ENCODE measurements around the gene N4BP3. TPM values are rescaled to one million over a fixed set of nuclear protein-coding genes. Genes with fewer than 3 reads are reported as not detected.
"Not testable (repeated sequence)": the region's sequence is repeated elsewhere in the genome, so short reads cannot be mapped to it uniquely, and the experiment has no call there.

The N4BP3 gene
- total RNA-seq, 1 donor from 2014 or later = 3.3 TPM

DNA sequence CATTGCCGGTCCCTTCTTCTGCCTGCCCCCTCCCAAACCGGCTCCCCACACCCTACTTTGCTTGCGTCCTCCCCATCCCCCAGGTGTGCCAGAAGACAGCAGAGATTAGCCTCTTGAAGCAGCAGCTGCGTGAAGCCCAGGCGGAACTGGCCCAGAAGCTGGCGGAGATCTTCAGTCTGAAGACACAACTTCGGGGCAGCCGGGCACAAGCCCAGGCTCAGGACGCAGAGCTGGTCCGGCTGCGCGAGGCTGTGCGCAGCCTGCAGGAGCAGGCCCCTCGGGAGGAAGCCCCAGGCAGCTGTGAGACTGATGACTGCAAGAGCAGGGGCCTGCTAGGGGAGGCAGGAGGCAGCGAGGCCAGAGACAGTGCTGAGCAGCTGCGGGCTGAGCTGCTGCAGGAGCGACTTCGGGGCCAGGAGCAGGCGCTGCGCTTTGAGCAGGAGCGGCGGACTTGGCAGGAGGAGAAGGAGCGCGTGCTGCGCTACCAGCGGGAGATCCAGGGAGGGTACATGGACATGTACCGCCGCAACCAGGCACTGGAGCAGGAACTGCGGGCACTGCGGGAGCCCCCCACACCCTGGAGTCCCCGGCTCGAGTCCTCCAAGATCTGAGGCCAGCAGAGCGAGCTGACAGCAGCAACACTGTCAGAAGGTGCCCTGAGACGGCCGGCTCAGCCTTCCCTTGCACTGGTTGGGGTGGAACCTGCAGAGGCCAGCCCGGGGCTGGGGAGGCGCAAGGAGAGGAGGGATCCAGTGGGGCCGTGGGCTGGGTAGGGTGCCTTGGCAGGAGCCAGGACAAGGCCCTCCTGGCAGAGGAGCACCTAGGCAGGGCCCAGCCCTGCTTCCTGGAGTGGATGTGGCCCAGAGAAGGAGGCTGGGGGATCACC, 8.3 kb downstream of the N4BP3 start:
- no peak for DNase-seq (ENCODE audit: low spot score)

DNA sequence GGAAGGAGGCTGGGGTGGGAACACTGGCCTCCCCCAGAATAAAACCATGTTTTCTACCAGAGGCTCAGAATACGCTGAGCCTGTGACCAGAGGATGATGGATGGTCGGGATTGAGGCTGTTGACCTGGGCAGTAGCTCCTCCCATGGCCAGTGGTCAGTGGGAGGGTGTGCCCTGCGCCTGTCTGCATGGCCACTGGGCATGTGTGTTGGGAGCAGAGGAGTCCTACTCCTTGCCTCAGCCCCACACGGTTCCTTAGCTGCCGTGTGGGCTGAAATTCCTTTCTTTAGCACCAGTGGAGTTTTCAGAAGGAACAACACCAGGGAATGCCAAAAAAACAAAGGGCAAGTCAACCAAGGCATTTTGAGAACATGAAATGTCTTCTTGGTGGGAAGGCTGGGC, 9.0 kb downstream of the N4BP3 start:
- no peak for DNase-seq (ENCODE audit: low spot score)

DNA sequence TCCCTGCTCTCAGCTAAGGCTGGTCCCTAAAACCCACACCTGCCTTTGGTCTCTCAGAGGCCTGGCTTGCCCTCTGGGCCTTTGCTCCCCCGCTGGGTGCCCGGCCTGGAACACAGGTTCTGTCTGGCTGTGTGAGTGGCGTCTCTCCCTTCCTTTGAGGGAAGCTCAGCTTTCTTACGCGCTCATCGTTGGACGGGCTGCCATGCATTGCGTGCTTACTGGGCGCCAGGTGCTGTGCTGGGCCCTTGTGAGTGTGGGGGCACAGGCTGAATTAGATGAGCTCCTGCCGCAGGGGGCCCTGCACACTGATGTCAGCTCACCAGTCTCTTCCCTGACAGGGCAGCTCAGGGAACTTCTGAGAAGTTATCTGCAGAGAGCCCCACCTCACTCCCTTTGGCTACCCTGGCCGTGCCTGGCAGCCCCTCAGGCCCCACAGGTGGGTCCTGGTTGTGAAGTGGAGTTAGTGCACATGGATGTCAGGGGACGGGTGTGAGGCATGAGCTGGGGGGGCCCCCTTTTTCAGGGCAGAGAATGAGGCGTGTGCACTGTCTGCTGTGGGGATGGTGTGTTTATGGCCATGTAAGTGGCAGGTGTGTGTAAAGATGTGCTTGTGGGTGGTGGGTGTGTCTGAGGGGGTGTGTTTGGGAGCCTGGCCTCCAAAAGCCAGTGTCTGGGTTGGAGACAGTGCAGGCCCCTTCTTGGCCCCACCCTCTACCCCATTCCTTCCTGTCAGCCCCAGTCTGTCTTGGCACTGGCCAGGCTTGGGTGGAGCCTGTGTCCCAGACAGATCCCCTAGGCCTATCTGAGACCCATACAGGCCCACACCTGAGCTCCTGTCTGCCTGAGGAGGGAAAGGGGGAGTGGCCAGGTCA, 10.0 kb downstream of the N4BP3 start:
- DNase-seq (ENCODE audit: low spot score) = no peak

DNA sequence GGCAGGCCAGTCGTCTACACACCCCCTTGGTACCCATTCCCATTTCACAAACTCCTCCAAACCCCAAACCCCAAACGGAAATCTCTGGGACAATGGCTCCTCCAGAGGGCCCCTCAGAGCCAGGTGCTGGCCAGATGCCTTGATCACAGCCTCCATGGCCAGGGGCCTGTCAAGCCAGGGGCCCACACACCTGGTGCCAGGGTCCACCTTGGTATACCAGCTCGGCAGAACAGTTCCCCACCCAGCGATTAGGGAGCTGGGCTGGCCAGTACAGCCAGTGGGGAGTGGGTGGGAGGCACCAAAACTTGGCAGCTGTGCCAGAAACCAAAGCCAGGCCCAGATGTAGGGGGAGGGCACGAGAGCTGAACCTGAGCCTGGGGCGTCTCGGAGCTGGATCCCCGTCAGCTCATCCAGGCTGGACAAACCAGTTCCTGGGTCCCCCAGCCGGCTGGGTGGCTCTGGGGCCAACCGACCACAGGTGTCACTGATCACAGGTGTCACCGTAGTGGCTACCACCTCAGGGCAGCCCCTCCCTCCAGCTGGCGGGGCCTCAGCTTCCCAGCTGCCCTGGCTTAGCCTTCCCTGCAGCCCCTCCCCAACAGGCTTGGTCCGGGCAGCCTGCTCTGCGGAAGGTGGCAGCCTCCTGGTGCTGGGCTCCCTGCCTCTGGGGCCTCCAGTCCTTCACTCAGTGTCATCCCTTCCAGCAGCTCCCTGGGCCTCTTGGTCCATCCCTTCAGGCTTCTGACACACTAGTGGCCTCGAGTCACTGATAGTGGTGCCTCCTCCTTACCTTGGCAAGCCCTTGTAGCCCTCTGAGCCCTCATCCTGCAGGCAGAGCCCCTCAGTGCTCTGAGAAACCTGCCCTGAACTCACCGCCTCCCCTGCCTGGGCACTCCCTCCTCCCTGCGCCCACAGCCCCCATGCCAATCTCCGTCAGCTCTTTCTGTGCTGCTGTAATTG, 10.9 kb downstream of the N4BP3 start:
- DNase-seq (ENCODE audit: low spot score) = peak; percentile 80

DNA sequence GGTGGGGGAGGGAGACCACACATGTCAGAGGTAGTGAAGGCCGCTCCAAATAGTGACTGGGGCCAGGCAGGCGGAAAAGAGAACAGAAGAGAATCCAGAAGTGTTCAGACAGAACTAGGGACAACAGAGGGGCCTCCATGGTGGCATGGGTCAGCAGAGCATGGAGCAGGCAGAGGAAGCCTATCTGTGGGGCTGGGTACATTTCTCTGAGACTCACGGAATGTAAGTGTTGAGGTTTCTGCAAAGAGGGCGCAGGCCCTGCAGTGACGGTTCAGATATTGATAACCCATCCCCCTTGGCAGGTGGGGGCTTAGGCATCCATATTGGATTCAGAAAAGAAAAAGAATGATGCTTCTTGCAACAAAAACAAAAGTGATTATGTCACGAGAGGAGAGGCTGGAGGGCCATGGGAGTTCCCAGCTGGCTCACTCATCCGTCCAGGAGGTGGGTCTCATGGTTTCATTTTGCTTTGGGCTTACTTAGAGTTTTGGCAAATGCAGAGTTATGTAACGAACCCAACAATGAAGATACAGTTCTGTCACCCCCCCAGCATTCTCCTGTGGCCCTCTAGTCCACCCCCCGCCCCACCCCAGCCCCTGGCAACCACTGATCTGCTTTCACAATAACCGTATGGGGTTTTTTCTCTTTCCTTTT, 12.0 kb downstream of the N4BP3 start:
- DNase-seq (ENCODE audit: low spot score) = no peak

DNA sequence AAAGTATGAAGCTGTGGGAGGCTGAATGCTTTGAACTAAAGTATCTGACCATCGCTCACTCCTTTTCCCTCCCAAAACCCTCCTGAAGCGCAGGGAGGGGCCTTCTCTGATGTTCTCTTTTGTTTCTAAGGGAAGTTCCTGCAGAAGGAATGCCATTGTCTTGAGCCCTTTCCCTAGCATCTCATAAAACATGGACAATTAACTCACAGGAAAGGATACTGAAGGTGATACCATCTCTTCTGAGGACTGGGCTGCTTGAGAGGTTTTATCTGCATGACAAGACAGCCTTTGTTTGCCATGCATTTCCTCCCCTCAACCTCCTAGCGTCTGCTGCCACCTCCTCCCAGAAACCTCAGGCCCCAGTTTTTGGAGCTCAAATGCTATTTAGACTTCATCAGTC, 13.2 kb downstream of the N4BP3 start:
- no peak for DNase-seq (ENCODE audit: low spot score)

DNA sequence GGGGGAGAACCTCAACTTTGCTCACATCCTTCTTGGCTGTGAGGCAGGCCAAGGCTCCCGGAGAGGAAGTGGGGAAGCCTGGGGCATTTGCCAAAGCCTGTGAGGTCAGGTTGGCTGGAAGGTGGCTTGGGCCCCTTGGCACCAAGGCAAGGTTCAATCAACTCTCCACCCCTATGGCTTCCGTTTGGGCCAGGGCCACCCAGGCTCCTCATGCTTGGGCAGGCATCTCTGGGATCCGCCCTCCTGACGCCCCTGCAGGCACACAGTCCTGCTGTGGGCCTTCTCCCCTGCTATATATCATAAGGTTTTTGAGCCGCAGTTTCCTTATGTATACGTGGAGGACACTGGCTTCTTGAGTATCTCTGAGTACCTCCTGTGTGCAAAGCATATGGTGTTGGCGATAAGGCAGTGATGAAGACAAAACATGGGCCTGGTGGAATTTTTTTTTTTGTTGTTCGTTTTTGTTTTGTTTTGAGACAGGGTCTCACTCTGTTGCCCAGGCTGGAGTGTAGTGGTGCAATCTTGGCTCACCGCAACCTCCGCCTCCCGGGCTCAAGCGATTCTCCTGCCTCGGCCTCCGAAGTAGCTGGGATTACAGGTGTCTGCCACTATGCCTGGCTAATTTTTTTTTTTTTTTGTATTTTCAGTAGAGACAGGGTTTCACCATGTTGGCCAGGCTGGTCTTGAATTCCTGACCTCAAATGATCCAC, 14.1 kb downstream of the N4BP3 start:
- not testable (repeated sequence) for DNase-seq (ENCODE audit: low spot score)

DNA sequence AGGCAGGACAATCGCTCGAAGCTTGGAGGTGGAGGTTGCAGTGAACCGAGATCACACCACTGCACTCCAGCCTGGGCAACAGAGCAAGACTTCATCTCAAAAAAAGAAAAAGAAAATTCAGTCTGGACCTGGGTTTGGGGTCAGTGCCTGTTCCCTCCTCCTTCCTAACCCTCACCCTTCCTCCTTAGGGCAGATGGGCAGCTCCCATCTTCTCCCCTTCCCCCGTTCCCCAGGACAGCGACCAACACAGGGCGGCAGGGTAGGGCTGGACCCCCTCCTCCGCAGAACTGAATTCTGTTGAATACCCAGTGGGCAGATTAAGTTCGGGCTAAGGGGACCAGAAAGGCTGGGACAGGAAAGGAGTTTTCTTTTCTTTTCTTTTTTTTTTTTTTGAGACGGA, 16.0 kb downstream of the N4BP3 start:
- no peak for DNase-seq (ENCODE audit: low spot score)

DNA sequence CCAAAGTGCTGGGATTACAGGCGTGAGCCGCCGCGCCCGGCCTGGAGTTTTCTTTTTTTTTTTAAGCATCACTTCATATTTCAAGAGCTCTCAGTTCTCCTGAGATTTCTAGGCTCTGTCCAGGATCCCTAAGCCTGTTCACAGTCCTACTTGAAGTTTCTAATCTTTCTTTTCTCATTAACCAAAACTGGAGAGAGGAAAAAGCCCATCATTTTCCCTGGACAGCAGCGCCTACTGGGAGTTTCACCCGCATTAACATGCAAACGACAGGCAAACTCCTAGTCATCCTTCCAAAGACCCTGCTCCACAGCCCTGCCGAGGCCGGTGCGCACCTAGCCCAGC, 16.9 kb downstream of the N4BP3 start:
- not testable (repeated sequence) for DNase-seq (ENCODE audit: low spot score)

DNA sequence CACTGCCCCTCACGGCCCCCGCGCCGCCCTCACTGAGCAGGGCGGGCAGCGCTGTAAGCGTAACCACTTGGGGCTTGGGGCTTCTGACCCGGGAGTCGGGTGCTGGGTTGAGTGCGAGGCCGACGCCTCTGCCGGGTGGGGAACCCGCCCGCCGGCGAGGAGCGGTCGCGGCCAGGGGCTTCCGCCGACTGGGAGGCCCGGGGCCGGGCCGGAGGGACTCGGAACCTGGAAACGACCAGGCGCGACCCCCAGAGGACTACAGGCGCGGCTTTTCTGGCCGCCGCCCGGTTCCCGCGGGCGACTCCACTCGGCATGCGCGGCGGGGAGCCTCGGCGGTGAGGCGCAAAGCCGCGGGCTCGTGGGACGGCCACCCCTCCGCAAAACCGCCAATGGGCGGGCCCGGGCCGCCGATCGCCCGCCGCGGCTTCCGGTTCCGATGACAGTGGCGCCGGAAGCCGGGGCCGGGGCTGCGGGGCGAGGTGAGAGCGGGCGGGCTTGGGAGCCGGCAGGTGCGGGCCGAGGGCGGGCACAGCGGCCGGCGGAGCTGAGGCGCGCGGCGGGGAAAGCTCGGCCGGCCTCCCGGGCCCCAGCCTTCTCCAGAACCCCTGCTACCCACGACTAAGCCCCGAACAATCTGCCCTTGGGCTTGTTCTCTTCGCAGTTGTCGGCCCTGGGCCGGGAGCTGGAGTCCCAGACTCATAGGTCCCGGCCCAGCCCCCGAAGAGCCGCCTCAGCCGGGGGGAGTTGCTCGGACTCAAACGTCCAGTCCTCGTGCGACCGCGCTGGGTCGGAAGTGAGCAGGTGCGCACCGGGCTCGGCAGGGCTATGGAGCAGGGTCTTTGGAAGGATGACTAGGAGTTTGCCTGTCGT, 17.5 kb downstream of the N4BP3 start, which contains the start of gene RMND5B:
TSS of gene RMND5B (plus strand) at position 439 of the 870 bp plus-strand sequence. CDS start 7,106 bp downstream, outside the sequence.
- peak; percentile 84 for DNase-seq (ENCODE audit: low spot score)

DNA sequence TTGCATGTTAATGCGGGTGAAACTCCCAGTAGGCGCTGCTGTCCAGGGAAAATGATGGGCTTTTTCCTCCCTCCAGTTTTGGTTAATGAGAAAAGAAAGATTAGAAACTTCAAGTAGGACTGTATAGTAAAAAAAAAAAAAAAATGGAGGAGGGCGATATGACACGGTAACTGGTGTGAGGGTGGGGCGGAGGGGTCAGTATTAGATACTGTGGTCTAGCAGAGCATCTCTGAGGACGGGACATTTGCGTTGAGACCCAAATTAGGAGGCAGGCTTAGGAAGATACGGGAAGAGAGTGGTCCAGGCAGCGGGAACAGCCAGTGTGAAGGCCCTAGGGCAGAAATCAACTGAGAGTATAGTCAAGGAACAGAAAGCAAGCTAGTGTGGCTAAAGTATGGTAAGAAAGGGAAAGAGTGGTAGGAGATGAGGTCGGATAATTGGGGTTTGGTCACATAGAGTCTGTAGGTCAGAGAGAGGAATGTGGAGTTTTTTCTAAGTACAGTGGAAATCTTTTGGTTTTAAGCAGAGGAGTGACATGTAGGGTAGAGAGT, 18.2 kb downstream of the N4BP3 start:
- DNase-seq (ENCODE audit: low spot score) = no peak

DNA sequence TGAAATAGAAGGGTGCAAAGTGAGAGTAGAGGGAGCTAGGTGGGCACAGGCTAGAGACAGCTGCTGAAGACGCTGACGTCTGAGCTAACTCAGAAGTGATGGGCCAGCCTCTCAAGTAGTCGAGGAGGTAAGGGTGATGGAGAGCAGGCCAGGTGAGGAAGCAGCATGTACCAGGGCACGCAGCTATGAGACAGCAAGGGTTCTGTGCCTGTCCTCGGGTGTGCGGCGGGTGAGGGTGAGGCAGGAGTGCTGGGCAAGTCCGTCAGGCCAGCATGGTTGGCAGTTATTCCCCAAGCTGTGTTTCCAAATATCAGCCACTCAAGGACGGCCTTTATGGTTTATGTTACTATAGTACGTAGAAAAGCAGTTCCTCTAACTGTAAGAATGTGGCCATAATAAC, 23.7 kb downstream of the N4BP3 start:
- no peak for DNase-seq (ENCODE audit: low spot score)

DNA sequence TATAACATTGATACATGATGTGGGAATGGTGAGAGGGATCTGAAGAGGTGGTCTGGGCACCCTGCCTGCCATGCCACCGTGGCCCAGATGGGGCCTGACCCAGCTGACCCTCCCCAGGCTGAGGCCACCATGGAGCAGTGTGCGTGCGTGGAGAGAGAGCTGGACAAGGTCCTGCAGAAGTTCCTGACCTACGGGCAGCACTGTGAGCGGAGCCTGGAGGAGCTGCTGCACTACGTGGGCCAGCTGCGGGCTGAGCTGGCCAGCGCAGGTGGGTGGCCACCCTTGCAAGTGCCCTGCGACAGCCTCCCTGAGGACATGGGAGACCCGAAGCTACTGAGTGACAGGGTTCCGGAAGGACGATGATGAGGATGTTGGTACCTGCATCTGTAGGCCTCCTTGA, 24.7 kb downstream of the N4BP3 start:
- DNase-seq (ENCODE audit: low spot score) = no peak

DNA sequence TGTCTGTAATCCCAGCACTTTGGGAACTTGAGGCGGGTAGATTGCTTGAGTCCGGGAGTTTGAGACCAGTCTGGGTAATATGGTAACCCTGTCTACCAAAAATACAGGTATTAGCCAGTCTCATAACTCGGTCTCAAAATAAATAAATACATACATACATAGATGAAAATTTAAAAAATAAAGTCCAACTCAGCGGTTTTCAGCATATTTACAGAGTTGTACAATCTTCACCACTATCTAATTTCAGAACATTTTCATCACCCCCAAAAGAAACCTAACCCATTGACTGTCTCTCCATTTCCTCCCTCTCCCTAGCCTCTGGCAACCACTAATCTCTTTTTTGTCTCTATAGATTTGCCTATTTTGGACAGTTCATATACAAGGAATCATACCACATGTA, 28.2 kb downstream of the N4BP3 start:
- no peak for DNase-seq (ENCODE audit: low spot score)

DNA sequence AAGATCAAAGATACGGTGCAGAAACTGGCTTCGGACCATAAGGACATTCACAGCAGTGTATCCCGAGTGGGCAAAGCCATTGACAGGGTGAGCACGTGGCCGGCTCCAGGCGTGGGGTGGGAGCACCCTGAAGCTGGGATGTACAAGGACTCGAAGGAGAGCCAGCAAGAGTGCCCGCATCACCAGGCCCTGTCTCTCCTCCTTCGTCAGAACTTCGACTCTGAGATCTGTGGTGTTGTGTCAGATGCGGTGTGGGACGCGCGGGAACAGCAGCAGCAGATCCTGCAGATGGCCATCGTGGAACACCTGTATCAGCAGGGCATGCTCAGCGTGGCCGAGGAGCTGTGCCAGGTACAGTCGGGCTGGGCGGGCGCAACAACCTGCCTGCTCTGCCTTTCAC, 29.3 kb downstream of the N4BP3 start:
- DNase-seq (ENCODE audit: low spot score) = no peak

DNA sequence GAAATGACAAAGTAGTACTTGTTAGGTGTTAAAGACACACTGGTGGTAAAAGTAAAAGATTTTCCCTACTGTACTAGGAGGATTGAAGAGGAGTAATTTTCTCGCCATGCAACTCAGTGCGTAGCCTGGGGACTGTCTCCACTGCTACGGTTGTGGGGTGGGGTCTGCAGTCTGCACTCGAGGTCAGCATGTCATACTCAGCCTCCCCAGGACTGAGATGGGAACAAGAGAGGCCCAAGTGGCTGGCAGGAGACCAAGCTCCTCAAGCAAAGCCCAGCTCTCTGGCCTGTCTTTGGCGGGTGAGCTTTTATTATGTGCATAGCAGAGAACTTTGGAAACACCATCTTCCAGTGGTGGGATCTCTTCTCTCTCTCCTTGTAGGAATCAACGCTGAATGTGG, 29.9 kb downstream of the N4BP3 start:
- no peak for DNase-seq (ENCODE audit: low spot score)

DNA sequence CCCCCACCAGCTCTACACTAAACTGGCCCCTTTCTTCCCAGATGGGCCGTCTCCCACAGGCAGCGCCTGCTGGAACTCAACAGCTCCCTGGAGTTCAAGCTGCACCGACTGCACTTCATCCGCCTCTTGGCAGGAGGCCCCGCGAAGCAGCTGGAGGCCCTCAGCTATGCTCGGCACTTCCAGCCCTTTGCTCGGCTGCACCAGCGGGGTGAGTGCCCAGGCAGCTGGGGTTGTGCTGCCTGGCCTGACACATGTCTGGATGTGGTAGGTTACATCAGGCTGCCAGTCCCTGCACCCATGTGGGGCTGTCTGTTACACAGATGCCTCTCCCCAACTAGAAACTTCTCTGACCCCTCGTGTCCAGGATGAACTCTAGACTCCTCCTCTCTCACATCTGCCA, 30.6 kb downstream of the N4BP3 start:
- no peak for DNase-seq (ENCODE audit: low spot score)

DNA sequence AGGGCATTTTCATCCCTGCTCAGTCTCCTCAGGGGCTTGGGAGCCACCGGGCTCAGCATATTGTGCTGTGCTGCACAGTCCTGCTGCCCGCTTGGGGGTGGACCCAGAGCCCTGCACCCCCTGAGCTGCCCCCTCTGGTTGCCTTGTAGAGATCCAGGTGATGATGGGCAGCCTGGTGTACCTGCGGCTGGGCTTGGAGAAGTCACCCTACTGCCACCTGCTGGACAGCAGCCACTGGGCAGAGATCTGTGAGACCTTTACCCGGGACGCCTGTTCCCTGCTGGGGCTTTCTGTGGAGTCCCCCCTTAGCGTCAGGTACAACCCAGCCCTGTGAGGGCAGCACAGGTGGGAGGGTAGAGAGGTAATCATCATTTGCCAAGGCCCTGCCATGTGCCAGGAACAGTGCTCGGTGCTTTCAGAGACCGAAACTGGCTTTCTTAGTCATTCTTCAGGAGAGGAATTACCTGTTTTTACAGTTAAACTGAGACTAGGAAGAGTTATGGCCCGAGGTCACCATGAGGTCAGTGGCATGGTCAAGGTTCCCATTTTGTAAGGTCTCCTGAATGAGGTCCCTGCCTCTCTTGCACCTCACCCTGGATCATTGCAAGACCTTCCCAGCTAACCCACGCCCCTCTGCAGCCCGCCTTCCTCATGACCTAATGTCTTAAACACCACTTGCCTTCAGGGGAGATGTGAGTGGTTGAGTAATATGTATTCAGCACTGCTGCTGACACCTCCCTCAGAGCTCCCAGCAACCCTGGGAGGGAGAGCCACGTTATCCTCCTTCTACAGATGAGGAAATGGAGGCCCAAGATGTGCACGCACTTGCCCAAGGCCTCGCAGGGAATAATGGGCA, 32.9 kb downstream of the N4BP3 start:
- DNase-seq (ENCODE audit: low spot score) = peak; percentile 73
